ENCODE data around the gene HS3ST1.

- TF ChIP-seq, protein P1, sequence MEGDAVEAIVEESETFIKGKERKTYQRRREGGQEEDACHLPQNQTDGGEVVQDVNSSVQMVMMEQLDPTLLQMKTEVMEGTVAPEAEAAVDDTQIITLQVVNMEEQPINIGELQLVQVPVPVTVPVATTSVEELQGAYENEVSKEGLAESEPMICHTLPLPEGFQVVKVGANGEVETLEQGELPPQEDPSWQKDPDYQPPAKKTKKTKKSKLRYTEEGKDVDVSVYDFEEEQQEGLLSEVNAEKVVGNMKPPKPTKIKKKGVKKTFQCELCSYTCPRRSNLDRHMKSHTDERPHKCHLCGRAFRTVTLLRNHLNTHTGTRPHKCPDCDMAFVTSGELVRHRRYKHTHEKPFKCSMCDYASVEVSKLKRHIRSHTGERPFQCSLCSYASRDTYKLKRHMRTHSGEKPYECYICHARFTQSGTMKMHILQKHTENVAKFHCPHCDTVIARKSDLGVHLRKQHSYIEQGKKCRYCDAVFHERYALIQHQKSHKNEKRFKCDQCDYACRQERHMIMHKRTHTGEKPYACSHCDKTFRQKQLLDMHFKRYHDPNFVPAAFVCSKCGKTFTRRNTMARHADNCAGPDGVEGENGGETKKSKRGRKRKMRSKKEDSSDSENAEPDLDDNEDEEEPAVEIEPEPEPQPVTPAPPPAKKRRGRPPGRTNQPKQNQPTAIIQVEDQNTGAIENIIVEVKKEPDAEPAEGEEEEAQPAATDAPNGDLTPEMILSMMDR (conservative IDR thresholded peaks at IDR 0.05): no peak
- TF ChIP-seq ZFX (IDR thresholded peaks at IDR 0.05): no peak
These were observed 85.2 kb downstream of the HS3ST1 start for GRCh38 chr4:11343536-11343935.

Measured in C4-2B (cell line).